Vagina (tissue), 2 donors: ENCODE measurements around the gene BBOX1.

Source experiments
- CTCF ChIP-seq, 3 experiments: fragments of 450-650 bp in 2 of 3; fragments of 200-600 bp in 1 of 3; sonication (generic) in 1 of 3; IDR thresholded peaks; one replicate each; pipeline ENCODE4 v1.5.1; 2017 to 2019; ENCODE audit warnings: antibody characterized with exemption in 3 of 3, mild to moderate bottlenecking in 2 of 3, moderate library complexity in 2 of 3
- POLR2A ChIP-seq, 2 donors: fragments of 450-650 bp; IDR thresholded peaks; one replicate each; pipeline ENCODE4 v1.6.1; 2017; ENCODE audit warnings: antibody characterized with exemption in 2 of 2, mild to moderate bottlenecking in 2 of 2, moderate library complexity in 2 of 2
- POLR2AphosphoS5 ChIP-seq, 2 donors: sonication (generic); formaldehyde crosslinking; IDR thresholded peaks; one replicate each; pipeline ENCODE4 v1.9.0; 2017; ENCODE audit warnings: antibody characterized with exemption in 2 of 2, mild to moderate bottlenecking in 2 of 2, low read depth in 1 of 2; ENCODE audit not compliant: insufficient read depth in 1 of 2

- no peak for TF ChIP-seq CTCF (IDR thresholded peaks at IDR 0.05)
- no peak for TF ChIP-seq POLR2A (IDR thresholded peaks at IDR 0.05)
- TF ChIP-seq POLR2AphosphoS5 (IDR thresholded peaks at IDR 0.05; ENCODE audit: insufficient read depth in 1 of 2, low read depth in 1 of 2) = no peak
These were observed 43.2 kb downstream of the BBOX1 start for GRCh38 chr11:27083782-27084181.
